HG03280 (cell line): Measurements from ENCODE around the gene TUBA3E.
"Not testable (repeated sequence)": the region's sequence is repeated elsewhere in the genome, so short reads cannot be mapped to it uniquely, and the experiment has no call there.

Experiments used
- ATAC-seq: cut with Tn5 transposase; IDR thresholded peaks from one replicate; pipeline ENCODE4 v1.9.1; 2021; ENCODE audit warnings: mild to moderate bottlenecking, moderate library complexity; ENCODE audit not compliant: unreplicated experiment

Gene TUBA3E

GRCh38 chr2:130165293-130166016, 32.8 kb downstream of the TUBA3E start:
- ATAC-seq = no peak

- no peak for ATAC-seq
These were observed 35.3 kb downstream of the TUBA3E start for GRCh38 chr2:130162968-130163367.

GRCh38 chr2:130162486-130162885, 35.8 kb downstream of the TUBA3E start:
- not testable (repeated sequence) for ATAC-seq

- not testable (repeated sequence) for ATAC-seq
These were observed 37.2 kb downstream of the TUBA3E start for GRCh38 chr2:130160838-130161705.

GRCh38 chr2:130160131-130160530, 38.1 kb downstream of the TUBA3E start:
- no peak for ATAC-seq

- not testable (repeated sequence) for ATAC-seq
These were observed 38.9 kb downstream of the TUBA3E start for GRCh38 chr2:130159376-130159775.

- ATAC-seq = no peak
These were observed 39.6 kb downstream of the TUBA3E start for GRCh38 chr2:130158631-130159030.

- peak; percentile 81 for ATAC-seq
These were observed 40.3 kb downstream of the TUBA3E start for GRCh38 chr2:130157825-130158514.

GRCh38 chr2:130157354-130157753, 40.9 kb downstream of the TUBA3E start:
- not testable (repeated sequence) for ATAC-seq

- no peak for ATAC-seq
These were observed 41.6 kb downstream of the TUBA3E start for GRCh38 chr2:130156624-130157004.

- ATAC-seq = not testable (repeated sequence)
These were observed 42.1 kb downstream of the TUBA3E start for GRCh38 chr2:130155956-130156623.

- ATAC-seq = no peak
These were observed 43.2 kb downstream of the TUBA3E start for GRCh38 chr2:130154773-130155765.

- ATAC-seq = not testable (repeated sequence)
These were observed 43.8 kb downstream of the TUBA3E start for GRCh38 chr2:130154423-130154770.

GRCh38 chr2:130153721-130154422, 44.4 kb downstream of the TUBA3E start:
- not testable (repeated sequence) for ATAC-seq

GRCh38 chr2:130152816-130153595, 45.2 kb downstream of the TUBA3E start:
- no peak for ATAC-seq

GRCh38 chr2:130152136-130152815, 46.0 kb downstream of the TUBA3E start:
- ATAC-seq = not testable (repeated sequence)

GRCh38 chr2:130151145-130151512, 47.1 kb downstream of the TUBA3E start:
- ATAC-seq = not testable (repeated sequence)
